ENCODE data around the gene GPATCH2.

DNA sequence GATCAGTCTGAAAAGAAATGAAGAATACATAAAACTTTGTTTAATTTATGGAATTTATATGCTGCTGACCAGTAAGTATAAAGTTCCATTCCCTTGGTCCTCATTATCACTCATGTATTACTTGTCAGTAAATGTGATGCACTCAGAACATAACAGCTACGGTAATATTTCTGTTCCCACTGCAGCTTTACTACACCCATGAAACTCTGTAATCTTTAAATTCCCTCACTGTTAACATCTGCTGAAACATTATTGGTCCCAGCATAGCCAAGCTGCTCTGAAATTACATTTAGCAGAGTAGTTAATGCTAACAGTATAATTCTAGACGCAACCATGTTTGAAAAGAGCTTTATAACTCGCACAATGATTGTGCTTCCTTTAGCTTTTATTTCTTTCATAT, 238.4 kb downstream of the GPATCH2 start:
- TF ChIP-seq CTCF (IDR thresholded peaks at IDR 0.05) (no peak), POLR2A (IDR thresholded peaks at IDR 0.05) (no peak)

Measured in heart left ventricle (tissue), 13 donors.